Smooth muscle cell (in vitro differentiated cells): Measurements from ENCODE around the gene CEMP1. TPM values are rescaled to one million over a fixed set of nuclear protein-coding genes. Genes with fewer than 3 reads are reported as not detected.

Source experiments
- microRNA counts: library from miRNA; unstranded; fragments of <30 nt; microRNA quantifications from one replicate; lab custom pipeline; 2016
- microRNA-seq: library from miRNA; unstranded; fragments of <30 nt; microRNA quantifications from one replicate; pipeline ENCODE4, GENCODE V29; 2016; ENCODE audit warnings: borderline number of aligned reads
- polyA plus RNA-seq: library from polyadenylated mRNA; unstranded; fragments of >200 nt; fragmentation: Nextera tagmentation; extraction: Ambion mirVana; gene quantifications from 2 replicates; pipeline ENCODE4 v1.2.1, GENCODE V29; 2016
- small RNA-seq: library from RNA; depleted of rRNA; stranded (forward); fragments of <200 nt; gene quantifications from one replicate; pipeline ENCODE3, GENCODE V24; 2014
- total RNA-seq: library from RNA; depleted of rRNA; stranded (reverse); fragments of >200 nt; gene quantifications from 2 replicates; pipeline ENCODE4 v1.2.3, GENCODE V29; 2014

Gene CEMP1
- total and polyA plus RNA-seq, 2 experiments from 2014 or later, result 1.7 TPM; not detected in 1

MicroRNAs within 50 kb of the gene (microRNA counts, 767-probe panel; counts per million panel counts)
- microRNA hsa-miR-3178 (lab: Ali Mortazavi, UCI), result 183 counts per million

Small RNAs within 50 kb of the gene (microRNA-seq; reads per million reads assigned to microRNA genes)
- gene MIR3178, result not detected

Small RNAs within 50 kb of the gene (small RNA-seq; reads per million reads assigned to genes)
- gene AC093525.1 (not detected), gene MIR3178 (not detected)

Other genes with a start within 250 kb of the CEMP1 start
- 0.76 and 2.2 TPM in 2 replicates for gene ABCA3, start 190.7 kb downstream of the CEMP1 start, total RNA-seq
- gene ABCA3, start 190.7 kb downstream of the CEMP1 start, polyA plus RNA-seq, result 1.4 and 1.7 TPM in 2 replicates
- 3.6 and 4.9 TPM in 2 replicates for gene CCNF, start 102.0 kb downstream of the CEMP1 start, total RNA-seq
- 6.6 and 12.8 TPM in 2 replicates for gene CCNF, start 102.0 kb downstream of the CEMP1 start, polyA plus RNA-seq
- gene TEDC2, start 71.3 kb downstream of the CEMP1 start, total RNA-seq, result 4.7 and 8.0 TPM in 2 replicates
- gene TEDC2, start 71.3 kb downstream of the CEMP1 start, polyA plus RNA-seq, result 8.5 and 13.3 TPM in 2 replicates
- gene NTN3, start 60.1 kb downstream of the CEMP1 start, total RNA-seq, result 0.18 and 5.2 TPM in 2 replicates
- gene NTN3, start 60.1 kb downstream of the CEMP1 start, polyA plus RNA-seq, result 0.23 and 0.57 TPM in 2 replicates
- gene TBC1D24, start 56.3 kb downstream of the CEMP1 start, total RNA-seq, result 5.1 and 9.2 TPM in 2 replicates
- gene TBC1D24, start 56.3 kb downstream of the CEMP1 start, polyA plus RNA-seq, result 4.9 and 5.5 TPM in 2 replicates
- 50.5 and 99.2 TPM in 2 replicates for gene ATP6V0C, start 17.5 kb downstream of the CEMP1 start, total RNA-seq
- 207 and 265 TPM in 2 replicates for gene ATP6V0C, start 17.5 kb downstream of the CEMP1 start, polyA plus RNA-seq
- 12.0 and 15.7 TPM in 2 replicates for gene AMDHD2, start 11.0 kb downstream of the CEMP1 start, total RNA-seq
- 14.2 and 20.8 TPM in 2 replicates for gene AMDHD2, start 11.0 kb downstream of the CEMP1 start, polyA plus RNA-seq
- gene PDPK1, start 6.6 kb upstream of the CEMP1 start, total RNA-seq, result 22.3 and 23.8 TPM in 2 replicates
- gene PDPK1, start 6.6 kb upstream of the CEMP1 start, polyA plus RNA-seq, result 16.4 and 25.4 TPM in 2 replicates
- gene KCTD5, start 151.1 kb upstream of the CEMP1 start, total RNA-seq, result 27.0 and 38.2 TPM in 2 replicates
- gene KCTD5, start 151.1 kb upstream of the CEMP1 start, polyA plus RNA-seq, result 35.5 and 36.6 TPM in 2 replicates
- 0.63 and 2.7 TPM in 2 replicates for gene PRSS27, start 188.8 kb upstream of the CEMP1 start, total RNA-seq
- gene PRSS27, start 188.8 kb upstream of the CEMP1 start, polyA plus RNA-seq, result 2.3 and 3.3 TPM in 2 replicates
- 83.0 and 125 TPM in 2 replicates for gene SRRM2, start 221.2 kb upstream of the CEMP1 start, total RNA-seq
- gene SRRM2, start 221.2 kb upstream of the CEMP1 start, polyA plus RNA-seq, result 280 and 434 TPM in 2 replicates
- 529 and 1,090 TPM in 2 replicates for gene ELOB, start 245.9 kb upstream of the CEMP1 start, total RNA-seq
- gene ELOB, start 245.9 kb upstream of the CEMP1 start, polyA plus RNA-seq, result 709 and 739 TPM in 2 replicates